GM19452 (cell line): ENCODE results near the gene DNAJC15.
A peak's percentile ranks its signal among the peaks of the same experiment; 100 is the strongest.
"Not testable (repeated sequence)": the region's sequence is repeated elsewhere in the genome, so short reads cannot be mapped to it uniquely, and the experiment has no call there.

Source experiments
- ATAC-seq: cut with Tn5 transposase; IDR thresholded peaks from one replicate; pipeline ENCODE4 v1.9.1; 2021; ENCODE audit not compliant: unreplicated experiment

Gene DNAJC15

DNA sequence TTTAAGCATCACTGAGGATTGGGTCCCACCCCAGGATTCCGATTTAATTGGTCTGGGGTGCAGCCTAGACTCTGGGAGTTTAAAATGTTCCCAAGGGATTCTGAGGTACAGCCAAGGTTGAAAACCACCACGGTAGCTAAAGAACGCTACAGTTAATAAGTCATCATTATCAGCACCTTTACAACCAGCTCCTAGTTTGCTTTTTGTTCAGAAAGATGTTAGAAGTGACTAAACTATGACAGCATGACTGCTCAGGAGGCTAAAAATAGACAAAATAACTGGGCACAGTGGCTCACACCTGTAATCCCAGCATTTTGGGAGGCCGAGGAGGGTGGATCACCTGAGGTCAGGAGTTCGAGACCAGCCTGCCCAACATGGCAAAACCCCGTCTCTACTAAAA lies 19.7 kb upstream of the DNAJC15 start:
- no peak for ATAC-seq

DNA sequence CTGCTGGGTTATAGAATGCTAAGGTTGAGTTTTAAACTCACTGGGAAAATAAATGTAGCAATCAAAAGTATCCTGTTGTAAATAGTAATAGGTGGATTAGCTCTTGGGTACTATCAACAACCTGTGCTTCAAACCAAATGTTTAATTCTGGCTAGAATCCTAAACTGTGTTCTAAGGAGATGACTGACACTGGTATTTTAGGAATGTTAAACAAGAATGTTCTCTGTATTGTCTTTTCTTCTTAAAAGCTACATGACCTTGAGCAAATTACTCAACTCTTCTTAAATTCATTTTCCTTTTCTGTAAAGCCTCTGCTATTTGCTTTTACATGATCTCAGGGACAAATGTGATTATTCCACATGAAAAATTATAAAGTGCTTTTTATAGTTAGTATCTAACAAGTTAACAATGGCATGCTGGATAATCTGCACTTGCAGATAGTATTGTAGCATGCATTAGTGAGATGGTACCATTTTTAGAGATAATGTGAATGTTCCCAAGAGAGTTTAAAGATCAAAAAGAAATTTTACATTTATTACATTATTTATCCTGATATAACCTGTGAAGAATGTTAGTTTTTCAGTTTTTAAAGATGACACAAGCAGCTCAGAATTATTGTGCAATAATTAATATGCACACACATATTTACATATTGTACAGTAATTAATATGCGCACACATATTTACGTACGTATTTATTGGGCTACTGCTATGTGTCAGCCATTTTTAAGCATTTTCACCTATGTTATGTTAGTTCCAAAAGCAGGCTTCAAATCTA lies 17.7 kb upstream of the DNAJC15 start:
- ATAC-seq, result no peak

DNA sequence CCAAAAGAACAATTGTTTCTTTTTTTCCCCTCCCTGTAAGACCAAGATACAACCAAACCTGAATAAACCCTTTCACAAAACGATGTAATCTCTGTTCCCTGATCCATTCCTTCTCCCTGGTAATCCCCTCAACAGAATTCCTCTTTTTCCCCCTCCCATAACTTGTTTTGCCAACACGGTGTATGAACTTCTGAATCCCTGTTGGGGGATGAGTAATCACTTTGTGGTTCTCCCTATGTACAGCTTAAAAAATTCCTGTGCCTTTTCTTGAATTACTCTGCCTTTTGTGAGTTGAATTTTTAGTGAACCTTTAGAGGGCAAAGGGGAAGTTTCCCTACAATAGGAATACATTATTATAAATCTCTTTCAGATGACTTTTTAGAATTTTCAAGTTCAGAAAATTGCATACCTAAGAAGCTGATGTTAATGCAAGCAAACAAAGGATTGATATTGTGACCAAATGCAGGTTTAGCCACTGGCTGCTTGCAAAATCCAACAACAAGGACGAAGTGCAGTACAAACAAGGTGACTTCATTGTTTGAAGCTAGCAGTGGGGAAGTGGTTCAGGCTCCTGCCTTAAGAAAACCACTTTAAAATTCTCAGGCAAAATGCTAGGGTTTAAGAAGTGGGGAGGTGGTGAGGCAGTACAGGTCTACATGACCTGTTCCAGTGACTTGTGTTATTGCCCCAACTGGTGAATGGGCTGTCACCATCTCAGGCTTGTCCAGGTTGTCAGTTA lies 16.3 kb upstream of the DNAJC15 start:
- ATAC-seq, result no peak

DNA sequence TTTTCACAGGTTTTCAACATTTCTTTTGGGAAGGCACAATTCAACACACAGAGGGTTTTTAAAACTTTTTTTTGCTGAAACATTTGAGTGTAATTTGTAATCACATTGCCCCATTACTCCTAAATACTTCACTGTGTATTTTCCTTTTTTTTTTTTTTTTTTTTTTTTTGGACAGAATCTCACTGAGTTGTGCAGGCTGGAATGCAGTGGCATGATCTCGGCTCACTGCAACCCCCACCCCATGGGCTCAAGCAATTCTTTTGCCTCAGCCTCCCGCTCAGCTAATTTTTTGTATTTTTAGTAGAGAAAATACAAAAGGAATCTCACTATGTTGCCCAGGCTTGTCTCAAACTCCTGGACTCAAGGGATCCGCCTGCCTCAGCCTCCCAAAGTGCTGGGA lies 14.8 kb upstream of the DNAJC15 start:
- no peak for ATAC-seq

DNA sequence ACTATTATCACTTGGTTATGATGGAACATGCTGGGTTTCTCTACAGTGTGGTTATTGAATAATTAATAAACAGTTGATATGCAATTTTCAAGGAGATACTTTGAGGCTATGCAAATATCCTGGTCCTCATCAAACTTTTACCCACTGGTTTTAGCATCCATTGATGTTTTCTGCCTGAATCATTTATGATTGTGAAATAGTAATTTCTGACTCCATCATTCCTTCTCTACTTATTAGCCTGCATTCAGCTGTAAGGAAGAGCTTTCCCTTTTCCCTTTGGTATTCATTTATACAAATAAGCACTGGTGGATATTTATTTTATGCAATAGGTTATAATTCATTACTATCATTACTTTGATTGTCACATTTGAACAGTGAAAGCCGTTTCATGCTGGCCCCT lies 13.9 kb upstream of the DNAJC15 start:
- no peak for ATAC-seq

DNA sequence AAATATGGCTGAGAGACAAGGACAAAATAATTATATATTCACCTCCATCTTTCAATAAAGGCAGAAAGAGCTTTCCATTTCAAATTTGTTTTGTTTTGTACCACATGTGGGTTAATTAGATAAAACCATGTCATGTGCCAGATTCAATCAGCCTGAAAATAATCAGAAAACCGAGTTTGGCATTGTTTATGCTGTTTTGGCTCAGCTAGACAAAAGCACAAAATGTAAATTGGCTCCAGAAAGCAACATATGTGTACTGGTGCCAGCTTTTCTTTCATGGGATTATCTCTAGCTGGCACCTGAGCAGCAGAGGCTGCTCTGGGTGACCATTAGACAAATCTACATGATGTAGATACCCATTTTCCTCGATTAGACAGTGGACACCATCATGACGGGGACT lies 9.2 kb upstream of the DNAJC15 start:
- no peak for ATAC-seq

DNA sequence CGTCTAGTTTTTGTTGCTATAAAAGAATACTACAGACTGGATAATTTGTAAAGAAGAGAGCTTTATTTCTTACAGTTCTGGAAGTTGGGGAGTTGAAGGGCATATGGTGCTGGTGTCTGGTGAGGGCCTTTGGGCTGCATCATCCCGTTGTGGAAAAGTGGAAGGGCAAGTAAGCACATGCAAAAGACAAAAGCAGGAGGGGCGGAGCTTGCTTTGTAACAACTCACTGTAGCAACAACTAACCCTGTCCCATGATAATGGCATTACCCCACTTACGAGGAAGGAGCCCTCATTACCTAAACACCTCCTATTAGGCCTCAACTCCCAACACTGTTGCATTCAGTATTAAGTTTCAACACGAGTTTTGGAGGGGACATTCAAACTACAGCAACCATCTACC lies 7.2 kb upstream of the DNAJC15 start:
- no peak for ATAC-seq

DNA sequence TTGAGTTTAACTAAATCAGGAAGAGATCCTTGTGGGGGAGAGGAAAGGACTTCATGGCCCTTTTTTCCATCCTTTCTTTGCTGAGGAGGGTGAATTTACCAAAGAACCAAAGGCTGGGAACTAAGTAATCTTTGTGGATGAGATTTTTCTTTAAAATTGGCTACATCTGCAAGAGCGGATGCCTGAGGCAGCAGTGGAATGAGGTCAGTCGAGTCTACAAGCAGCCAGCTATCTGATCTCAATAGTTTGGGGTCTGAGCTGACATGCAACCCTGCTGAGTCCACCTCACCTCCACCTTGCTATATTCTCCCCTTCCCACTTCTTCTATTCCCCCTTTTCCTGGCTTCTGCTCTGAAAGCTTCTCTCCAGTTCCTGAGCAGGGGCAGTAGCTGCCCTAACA lies 3.6 kb upstream of the DNAJC15 start:
- ATAC-seq, result no peak

DNA sequence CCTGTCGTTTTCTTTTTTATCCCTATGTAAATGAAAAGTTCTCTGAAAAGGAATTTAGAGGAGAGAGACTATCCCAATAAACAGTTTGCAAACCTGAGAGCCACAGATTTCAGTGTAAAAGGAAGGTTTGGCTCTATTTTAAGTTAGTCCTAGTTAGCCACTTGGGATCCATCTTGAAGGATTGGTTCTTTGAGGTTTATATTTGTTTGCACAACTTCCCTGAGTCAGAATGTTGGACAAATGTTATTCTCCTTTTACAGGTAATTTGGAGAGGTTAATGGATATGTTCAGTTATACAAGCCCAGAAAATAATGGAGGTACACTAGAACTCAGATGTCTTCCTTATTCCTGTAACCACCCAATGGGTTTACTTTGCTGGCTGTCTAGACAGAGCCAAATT lies 2.6 kb upstream of the DNAJC15 start:
- ATAC-seq, result no peak

DNA sequence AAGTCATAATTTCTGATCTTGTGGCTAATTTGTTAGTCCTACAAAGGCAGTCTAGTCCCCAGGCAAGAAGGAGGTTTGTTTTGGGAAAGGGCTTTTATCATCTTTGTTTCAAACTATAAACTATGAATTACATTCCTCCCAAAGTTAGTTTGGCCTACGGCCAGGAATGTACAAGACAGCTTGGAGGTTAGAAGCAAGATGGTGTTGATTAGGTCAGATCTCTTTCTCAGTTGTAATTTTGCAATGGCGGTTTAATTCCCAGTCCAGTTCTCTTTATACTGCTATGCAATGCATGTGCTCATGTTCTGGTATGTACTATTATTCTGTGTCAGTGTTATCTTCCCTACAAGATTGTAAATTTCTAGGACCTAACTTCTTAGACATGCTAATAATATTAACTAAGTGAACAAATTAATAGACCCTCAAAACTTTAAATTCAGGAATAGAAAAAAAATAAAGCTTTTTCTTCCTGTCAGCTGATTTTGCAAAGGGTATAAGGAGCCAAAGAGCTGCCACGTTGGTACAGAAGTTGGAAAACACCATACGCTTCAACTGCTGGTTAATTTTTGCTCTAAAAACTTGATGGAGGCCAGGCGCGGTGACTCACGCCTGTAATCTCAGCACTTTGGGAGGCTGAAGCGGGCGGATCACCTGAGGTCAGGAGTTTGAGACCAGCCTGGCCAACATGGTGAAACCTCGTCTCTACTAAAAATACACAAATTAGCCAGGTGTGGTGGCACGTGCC lies 1.3 kb upstream of the DNAJC15 start:
- ATAC-seq, result no peak

DNA sequence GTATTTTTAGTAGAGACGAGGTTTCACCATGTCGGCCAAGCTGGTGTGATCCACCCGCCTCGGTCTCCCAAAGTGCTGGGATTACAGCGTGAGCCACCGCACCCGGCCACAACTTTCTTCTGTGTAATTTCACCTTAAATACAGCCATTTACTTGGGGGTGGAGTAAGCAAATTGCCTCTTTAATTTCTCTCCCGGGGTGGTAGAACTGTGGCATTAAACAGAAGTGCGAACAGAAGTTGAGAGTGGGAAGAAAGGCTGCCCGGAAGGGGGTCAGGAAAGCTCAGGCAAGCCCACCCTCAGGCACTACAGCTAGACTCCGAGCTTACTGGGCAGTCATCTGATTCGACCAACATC lies 475 bp upstream of the DNAJC15 start:
- no peak for ATAC-seq

DNA sequence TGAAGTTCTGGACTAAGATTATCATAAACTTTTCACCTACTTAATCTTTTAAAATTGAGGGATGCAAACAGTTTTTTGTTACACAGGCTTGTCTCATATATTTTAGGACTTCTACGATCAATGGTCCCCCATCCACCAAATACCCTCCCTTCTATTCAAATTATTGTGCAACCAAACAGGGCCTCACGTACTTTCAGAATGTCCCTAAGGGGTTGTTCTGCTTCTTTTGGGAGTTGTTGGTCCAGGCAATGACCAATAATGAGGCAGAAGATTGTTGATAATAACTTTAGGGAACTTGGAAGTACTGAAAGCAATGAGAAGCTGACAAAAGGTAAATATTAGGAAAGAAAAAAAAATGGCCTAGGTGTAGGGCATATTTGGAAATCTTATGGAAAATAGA lies 2.9 kb downstream of the DNAJC15 start:
- ATAC-seq, result no peak

DNA sequence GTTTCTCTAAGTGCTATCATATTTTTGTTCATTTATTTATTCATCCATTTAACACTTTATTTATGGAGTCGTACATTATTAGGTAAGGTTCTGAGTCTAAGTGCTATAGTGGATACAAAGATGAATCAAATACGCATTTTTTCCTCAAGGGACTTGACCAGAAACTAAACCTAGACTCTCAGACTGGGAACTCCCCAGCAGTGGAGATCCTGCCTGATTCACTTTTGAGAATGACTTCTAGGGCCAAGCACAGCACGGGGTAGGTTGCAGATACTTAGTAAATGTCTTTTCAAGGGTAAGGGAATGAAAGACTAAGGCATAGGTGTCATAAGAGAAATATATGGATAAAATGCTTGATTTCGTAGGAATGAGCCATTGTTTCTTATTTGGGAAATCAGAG lies 7.2 kb downstream of the DNAJC15 start:
- no peak for ATAC-seq

DNA sequence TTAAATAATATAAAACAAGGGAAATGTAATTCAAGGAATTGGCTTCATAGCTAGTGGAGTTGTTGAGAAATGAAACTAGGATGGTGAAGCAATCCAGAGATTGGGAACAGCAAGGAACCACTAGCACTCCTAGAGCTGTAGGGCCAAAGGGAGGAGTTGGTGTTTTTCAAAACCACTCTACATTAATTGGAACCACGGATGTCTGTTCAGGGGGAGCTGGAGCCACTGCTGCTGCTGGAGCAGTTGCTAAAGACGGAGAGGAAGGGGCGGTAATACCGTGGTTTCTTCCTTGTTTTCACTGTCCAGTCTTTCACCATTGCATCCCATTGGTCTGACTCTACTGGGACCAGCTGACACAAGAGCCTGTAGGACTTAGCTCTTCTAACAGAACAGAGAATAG lies 8.5 kb downstream of the DNAJC15 start:
- no peak for ATAC-seq

DNA sequence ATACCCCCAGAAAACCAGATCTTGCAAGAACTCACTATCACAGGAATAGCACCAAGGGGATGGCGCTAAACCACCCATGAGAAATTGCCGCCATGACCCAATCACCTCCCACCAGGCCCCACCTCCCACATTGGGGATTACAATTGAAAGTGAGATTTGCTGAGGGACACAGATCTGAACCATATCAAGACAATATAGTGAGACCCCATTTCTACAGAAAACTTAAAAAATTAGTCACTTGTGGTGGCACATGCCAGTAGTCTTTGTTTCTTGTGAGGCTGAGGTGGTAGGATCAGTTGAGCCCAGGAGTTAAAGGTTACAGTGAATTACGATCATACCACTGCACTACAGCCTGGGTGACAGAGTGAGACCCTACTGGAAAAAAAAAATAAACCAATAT lies 9.7 kb downstream of the DNAJC15 start:
- no peak for ATAC-seq

DNA sequence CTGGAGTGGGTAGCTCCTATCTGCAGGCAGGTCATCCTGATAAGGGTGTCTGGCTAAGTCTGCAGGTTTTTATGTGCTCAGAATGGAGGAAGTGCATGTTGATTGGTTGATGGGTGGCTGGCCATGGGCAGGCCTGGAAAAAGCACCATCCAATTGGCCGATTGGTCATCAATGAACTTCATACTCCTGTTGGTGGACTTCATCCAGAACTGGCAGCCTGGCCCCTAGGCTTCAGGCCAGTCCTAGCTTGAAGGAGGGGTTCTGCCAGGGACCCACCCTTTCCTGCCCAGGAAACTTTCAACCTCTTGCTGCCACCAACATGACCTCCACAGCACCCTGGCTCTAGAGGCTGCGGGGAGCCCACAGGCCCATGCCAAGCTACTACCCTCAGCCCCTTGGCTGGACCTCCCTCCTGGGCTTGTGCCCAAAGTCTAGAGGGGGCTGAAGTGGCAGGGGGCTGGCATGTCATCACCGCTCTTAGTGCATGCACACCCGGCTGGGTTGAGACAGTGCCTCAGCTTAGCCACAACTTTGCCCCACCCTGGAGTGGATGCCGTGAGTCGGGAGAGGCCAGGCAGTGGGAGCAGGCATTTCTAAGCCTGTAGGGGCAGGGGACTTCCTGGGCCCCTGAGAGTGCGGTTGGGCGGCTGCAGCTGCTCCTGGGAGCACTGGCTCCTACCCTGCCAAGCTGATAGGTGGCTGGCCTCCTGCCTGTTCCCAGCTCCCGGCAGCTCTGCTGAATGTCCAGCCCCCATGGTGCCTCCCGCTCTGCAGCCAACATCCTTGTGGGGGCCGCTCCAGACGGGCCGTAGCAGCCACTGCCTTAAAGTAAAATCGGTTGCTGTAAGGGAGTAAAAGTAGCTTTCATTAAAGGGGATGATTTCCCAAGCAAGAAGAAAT lies 13.2 kb downstream of the DNAJC15 start:
- no peak for ATAC-seq

DNA sequence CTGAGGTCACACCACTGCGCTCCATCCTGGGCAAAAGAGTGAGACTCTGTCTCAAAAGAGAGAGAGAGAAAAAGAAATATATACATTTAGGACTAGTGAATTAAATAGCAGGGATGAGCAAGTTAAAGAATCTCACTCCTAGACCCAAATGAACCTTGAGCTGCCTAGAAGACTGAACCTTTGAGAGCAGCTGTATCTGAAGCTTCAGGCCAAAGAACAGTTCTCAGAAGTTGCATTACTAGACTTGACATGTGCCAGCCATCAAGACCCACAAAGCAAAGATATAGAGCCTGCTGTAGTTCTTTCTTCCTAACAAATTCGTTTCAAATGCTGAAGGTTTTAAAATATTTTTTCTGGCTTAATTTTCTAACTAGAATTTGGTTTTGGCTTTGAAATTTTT lies 16.6 kb downstream of the DNAJC15 start:
- ATAC-seq, result no peak

DNA sequence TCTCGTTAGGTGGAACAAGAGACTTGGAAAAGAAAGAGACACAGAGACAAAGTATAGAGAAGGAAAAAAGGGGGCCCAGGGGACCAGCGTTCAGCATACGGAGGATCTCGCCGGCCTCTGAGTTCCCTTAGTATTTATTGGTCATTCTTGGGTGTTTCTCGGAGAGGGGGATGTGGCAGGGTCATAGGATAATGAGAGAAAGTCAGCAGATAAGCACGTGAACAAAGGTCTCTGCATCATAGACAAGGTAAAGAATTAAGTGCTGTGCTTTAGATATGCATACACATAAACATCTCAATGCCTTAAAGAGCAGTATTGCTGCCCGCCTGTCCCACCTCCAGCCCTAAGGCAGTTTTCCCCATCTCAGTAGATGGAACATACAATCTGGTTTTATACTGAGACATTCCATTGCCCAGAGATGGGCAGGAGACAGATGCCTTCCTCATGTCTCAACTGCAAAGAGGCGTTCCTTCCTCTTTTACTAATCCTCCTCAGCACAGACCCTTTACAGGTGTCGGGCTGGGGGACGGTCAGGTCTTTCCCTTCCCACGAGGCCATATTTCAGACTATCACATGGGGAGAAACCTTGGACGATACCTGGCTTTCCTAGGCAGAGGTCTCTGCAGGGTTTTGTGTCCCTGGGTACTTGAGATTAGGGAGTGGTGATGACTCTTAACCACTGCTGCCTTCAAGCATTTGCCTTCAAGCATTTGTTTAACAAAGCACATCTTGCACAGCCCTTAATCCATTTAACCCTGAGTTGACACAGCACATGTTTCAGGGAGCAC lies 17.4 kb downstream of the DNAJC15 start:
- ATAC-seq, result not testable (repeated sequence)

DNA sequence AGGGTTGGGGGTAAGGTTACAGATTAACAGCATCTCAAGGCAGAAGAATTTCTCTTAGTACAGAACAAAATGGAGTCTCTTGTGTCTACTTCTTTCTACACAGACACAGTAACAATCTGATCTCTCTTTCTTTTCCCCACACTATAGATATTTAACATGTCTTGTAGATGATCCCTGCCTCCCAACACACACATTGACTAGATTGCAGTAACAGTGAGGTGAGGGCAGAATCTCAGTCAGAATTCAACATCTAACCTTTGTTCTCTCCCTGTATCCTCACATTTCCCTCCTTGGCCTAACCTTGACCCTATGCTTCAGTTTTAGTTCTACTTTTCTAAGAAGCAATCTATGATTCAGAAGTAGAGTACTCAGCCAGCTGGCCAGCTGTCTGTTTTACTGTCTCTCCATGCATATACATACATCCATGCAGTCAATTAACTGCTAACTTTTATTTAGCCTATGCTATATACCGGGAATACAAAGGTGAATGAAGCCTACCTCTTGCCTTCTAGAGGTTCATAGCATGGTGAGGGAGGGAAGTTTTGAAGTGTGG lies 18.1 kb downstream of the DNAJC15 start:
- ATAC-seq, result peak; percentile 53

DNA sequence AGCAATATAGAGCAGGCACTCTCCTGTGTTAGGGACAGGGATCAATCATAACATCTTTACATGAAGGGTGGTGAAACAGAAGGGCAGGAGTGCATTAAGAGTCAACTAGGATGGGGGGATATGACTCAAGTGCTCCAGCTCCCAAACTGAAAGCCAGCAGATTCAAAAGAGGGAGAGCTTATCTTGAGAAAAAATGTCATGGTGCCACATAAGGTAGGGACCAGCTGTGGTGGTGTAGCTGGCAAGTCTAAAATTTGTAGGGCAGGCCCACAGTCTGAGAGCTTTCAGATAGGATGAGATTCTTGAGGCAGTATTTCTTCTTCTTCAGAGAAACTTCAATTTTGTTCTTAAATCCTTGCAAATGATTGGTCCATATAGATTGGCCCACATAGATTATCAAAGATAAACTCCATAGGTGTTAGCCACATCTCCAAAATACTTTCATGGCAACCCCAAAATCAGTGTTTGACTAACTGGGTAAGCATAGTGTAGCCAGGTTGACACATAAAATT lies 19.1 kb downstream of the DNAJC15 start:
- ATAC-seq, result no peak
